Ishikawa (cell line): ENCODE measurements around the gene TXLNB.

ENCODE experiments used
- CEBPB ChIP-seq: IDR thresholded peaks from 2 replicates; pipeline ENCODE4 v1.6.1; 2012
- CREB1 ChIP-seq: IDR thresholded peaks from 2 replicates; pipeline ENCODE4 v1.6.1; 2012; ENCODE audit warnings: low read depth
- EGR1 ChIP-seq: IDR thresholded peaks from 2 replicates; pipeline ENCODE4 v1.6.1; 2012
- EP300 ChIP-seq: IDR thresholded peaks from 2 replicates; pipeline ENCODE4 v1.6.1; 2012; ENCODE audit warnings: borderline replicate concordance
- FOXM1 ChIP-seq: IDR thresholded peaks from 2 replicates; pipeline ENCODE4 v1.6.1; 2012; ENCODE audit warnings: low read depth, borderline replicate concordance
- MAX ChIP-seq: IDR thresholded peaks from 2 replicates; pipeline ENCODE4 v1.6.1; 2012
- NFIC ChIP-seq: IDR thresholded peaks from 2 replicates; pipeline ENCODE4 v1.6.1; 2012
- RAD21 ChIP-seq: IDR thresholded peaks from 2 replicates; pipeline ENCODE4 v1.6.1; 2012; ENCODE audit warnings: low read depth
- REST ChIP-seq: IDR thresholded peaks from 2 replicates; pipeline ENCODE4 v1.6.1; 2012; ENCODE audit warnings: low read depth, mild to moderate bottlenecking
- TEAD4 ChIP-seq: IDR thresholded peaks from 2 replicates; pipeline ENCODE4 v1.6.1; 2012
- USF1 ChIP-seq: IDR thresholded peaks from 2 replicates; pipeline ENCODE4 v1.6.1; 2012
- YY1 ChIP-seq: IDR thresholded peaks from 2 replicates; pipeline ENCODE4 v1.6.1; 2012; ENCODE audit warnings: low read depth

GRCh38 chr6:139248911-139249310 lies 42.9 kb downstream of the TXLNB start:
- TF ChIP-seq MAX: no peak
- TF ChIP-seq CREB1: no peak
- no peak for TF ChIP-seq YY1
- TF ChIP-seq REST: no peak
- no peak for TF ChIP-seq EP300
- no peak for TF ChIP-seq NFIC
- no peak for TF ChIP-seq TEAD4
- no peak for TF ChIP-seq RAD21
- TF ChIP-seq USF1: no peak
- TF ChIP-seq CEBPB: no peak
- no peak for TF ChIP-seq EGR1
- TF ChIP-seq FOXM1: no peak
